GM18499 (cell line): Measurements from ENCODE around the gene MRAS.

ENCODE experiments used
- ATAC-seq: cut with Tn5 transposase; IDR thresholded peaks from one replicate; pipeline ENCODE4 v1.9.1; 2021; ENCODE audit warnings: moderate number of reproducible peaks; ENCODE audit not compliant: insufficient read depth, unreplicated experiment

Gene MRAS

GRCh38 chr3:138347960-138348753 lies at the start of gene MRAS:
MRAS (plus strand) TSS chr3:138348579; CDS start chr3:138372884, 24,305 bp downstream.
- no peak for ATAC-seq

GRCh38 chr3:138300647-138301046 lies 47.7 kb upstream of the MRAS start:
- ATAC-seq: no peak

GRCh38 chr3:138303474-138303873 lies 44.9 kb upstream of the MRAS start:
- no peak for ATAC-seq

GRCh38 chr3:138307899-138308298 lies 40.5 kb upstream of the MRAS start:
- no peak for ATAC-seq

- no peak for ATAC-seq
These were observed 39.6 kb upstream of the MRAS start for GRCh38 chr3:138308783-138309182.

- no peak for ATAC-seq
These were observed 37.9 kb upstream of the MRAS start for GRCh38 chr3:138310494-138310893.

DNA sequence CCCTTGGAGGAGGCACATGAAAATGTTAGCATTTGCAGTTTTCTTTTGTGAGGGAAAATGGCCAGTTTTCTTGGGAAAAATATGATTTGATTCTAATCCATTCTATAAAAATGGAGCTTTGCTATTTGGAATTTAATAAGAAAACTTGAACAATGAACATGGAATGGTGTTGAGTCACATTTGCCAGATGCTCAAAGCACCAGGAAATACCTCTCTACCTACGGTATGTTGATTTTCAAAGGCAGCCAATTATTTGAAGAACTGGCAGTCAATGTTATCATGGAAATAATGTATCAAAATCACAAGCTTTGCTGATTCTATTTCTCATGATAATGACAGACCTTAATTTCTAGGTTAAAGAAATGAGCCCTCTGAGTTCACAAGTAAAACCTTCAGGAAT lies 33.6 kb upstream of the MRAS start:
- no peak for ATAC-seq

GRCh38 chr3:138317687-138318086 lies 30.7 kb upstream of the MRAS start:
- ATAC-seq: no peak

DNA sequence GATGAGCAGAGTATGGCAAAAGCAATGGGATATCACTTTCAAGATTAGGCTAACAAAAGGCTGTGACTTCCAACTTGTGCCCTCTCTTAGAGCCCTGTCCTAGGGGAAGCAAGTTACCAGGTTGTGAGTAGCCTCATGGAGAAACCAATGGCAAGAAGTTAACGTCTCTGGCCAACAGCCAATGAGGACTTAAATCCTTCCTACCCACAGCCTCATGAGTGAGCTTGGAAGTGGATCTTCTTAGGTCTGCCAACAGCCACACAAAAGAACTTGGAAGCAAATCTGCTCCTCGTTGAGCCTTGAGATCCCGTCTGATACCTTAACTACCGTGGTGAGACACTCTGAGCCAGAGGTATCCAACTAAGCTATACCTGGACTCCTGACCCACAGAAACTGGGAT lies 24.4 kb upstream of the MRAS start:
- ATAC-seq: no peak

- no peak for ATAC-seq
These were observed 22.4 kb upstream of the MRAS start for GRCh38 chr3:138325990-138326389.

- no peak for ATAC-seq
These were observed 21.3 kb upstream of the MRAS start for GRCh38 chr3:138326866-138327595.

DNA sequence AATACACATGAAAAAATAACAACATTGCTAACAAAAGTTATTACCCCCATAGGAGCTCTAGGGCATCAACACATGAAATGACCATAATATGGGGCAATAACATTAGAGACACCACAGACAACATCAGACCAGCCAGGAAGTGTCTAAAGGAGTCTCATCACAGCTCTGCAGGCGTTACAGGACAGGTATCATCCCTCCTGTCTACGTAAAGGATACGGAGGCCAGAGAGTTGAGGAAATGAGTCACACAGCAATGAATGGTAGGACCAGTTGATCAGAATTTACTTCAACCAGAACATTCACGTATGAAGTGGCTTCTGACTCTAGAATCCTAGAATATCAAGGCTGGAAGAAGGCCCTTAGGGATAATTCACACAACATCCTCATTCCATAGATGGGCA lies 20.5 kb upstream of the MRAS start:
- no peak for ATAC-seq

DNA sequence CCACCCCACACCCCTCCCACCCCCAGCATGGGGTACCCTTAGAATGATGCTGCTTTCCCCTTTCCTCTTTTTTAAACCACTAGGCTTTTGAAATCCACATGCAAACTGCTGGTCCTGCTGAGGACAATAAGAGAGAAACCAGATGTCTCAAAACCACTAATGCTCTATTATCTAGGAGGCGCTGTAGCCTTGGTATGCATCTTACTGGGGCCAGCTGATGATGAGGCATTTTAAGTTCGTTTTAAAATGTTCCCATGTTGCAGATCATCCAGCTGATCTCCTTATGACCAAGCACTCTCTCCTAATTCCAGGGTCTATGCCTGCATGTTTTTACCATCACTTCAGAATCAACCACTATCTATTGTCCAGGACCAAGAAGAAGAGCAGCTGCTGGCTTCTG lies 20.0 kb upstream of the MRAS start:
- no peak for ATAC-seq

GRCh38 chr3:138329127-138329983 lies 19.0 kb upstream of the MRAS start, which contains the start of gene NME9:
NME9 (minus strand) TSS chr3:138329851; CDS start chr3:138329335, 516 bp downstream.
- ATAC-seq: no peak

DNA sequence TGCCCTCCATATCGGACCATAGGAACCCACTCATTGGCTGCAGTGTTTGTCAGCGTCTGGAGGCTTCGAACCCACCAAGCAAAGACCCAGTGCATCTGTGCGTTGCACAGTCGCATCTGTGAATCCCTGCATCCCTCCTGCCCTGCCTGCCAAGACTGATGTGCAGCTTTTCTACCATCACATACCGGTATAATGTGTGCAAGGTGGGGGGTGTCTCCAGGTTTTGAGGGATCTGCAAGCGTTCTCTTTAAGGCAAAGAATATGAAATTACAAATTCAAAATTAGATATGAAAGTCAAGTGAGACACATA lies 18.4 kb upstream of the MRAS start:
- ATAC-seq: no peak

- ATAC-seq: no peak
These were observed 17.1 kb upstream of the MRAS start for GRCh38 chr3:138331143-138331894.

GRCh38 chr3:138332472-138333073 lies 15.8 kb upstream of the MRAS start:
- no peak for ATAC-seq

DNA sequence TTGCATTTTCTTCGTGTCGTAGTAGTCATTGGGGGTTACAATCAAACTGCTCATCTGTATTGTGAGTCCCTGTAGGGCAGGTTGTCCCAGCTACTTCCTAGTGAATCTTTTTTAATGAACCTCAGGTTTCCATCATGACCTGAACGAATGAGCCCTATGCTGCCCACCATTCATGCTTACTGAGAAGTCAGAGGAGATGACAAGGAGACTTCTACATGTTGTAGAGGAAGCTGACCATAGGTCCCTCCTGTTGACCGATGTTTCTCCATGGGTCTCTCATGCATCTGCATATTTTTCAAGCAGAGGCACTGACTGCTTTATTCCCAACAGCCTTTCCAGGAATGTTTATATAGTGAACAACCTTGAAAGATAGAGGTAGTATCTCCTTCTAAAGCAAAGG lies 13.8 kb upstream of the MRAS start:
- ATAC-seq: no peak

DNA sequence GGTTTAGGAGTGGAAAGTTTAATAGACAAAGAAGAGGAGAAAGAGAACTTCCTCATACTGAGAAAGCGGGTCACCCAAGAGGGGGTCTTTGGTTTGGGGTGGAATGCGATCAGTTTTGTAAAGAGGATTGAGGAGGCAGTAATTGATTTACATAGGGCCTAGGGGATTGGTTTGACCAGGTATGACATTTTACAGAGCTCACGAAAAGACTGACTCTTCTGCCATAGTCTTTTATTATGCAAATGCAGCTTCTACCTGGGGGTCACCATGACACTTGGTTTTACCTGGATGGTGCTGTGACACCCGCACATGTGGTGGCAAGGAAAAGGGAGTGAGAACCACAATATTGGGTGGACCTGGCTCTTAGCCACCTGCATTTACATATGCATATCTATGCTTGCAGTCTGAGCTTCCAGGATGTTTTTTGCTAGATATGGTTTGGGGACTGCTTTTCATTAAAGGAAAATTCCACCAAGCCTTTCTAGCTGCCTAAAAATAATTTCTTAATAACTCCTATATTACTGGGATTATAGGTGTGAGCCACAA lies 11.9 kb upstream of the MRAS start:
- no peak for ATAC-seq

- ATAC-seq: no peak
These were observed 10.1 kb upstream of the MRAS start for GRCh38 chr3:138338244-138338643.
